HEK293T (cell line): ENCODE results near the gene WIPF1.

Experiments
- CTCF ChIA-PET: fragments of 350-600 bp; formaldehyde crosslinking; extraction: SDS; loops from one replicate; lab custom pipeline; 2021; ENCODE audit warnings: antibody characterized with exemption, inconsistent platforms; lab: Yijun Ruan, JAX
- POLR2A ChIA-PET: fragments of 350-600 bp; formaldehyde crosslinking; extraction: SDS; loops from one replicate; lab custom pipeline; 2020; ENCODE audit warnings: antibody characterized with exemption, inconsistent platforms; lab: Yijun Ruan, JAX
- DNase-seq: peaks from one replicate; pipeline ENCODE4 v3.0.0; 2012; ENCODE audit warnings: mixed read lengths; ENCODE audit errors: extremely low spot score
- ARNT ChIP-seq: fragments of 450-650 bp; IDR thresholded peaks from 2 replicates; pipeline ENCODE4 v1.6.1; 2017; ENCODE audit warnings: mild to moderate bottlenecking
- BHLHE40 ChIP-seq: fragments of 450-650 bp; IDR thresholded peaks from 2 replicates; pipeline ENCODE4 v1.6.1; 2016; ENCODE audit warnings: mild to moderate bottlenecking, moderate library complexity, borderline replicate concordance
- CTBP1 ChIP-seq: fragments of 450-650 bp; IDR thresholded peaks from 2 replicates; pipeline ENCODE4 v1.6.1; 2016; ENCODE audit warnings: borderline replicate concordance
- ELF4 ChIP-seq: fragments of 450-650 bp; IDR thresholded peaks from 2 replicates; pipeline ENCODE4 v1.6.1; 2017; ENCODE audit warnings: antibody characterized with exemption
- FOXA1 ChIP-seq: fragments of 450-650 bp; IDR thresholded peaks from 2 replicates; pipeline ENCODE4 v1.6.1; 2016; ENCODE audit warnings: mild to moderate bottlenecking
- FOXK2 ChIP-seq: fragments of 450-650 bp; IDR thresholded peaks from 2 replicates; pipeline ENCODE4 v1.6.1; 2016; ENCODE audit warnings: mild to moderate bottlenecking
- FOXM1 ChIP-seq: fragments of 450-650 bp; IDR thresholded peaks from 2 replicates; pipeline ENCODE4 v1.6.1; 2017; ENCODE audit warnings: mild to moderate bottlenecking, borderline replicate concordance
- HDGF ChIP-seq: fragments of 450-650 bp; IDR thresholded peaks from 2 replicates; pipeline ENCODE4 v1.6.1; 2017; ENCODE audit warnings: antibody characterized with exemption, borderline replicate concordance
- L3MBTL2 ChIP-seq: fragments of 450-650 bp; conservative IDR thresholded peaks from 2 replicates; pipeline ENCODE4 v1.6.1; 2016; ENCODE audit warnings: mild to moderate bottlenecking
- LEF1 ChIP-seq: fragments of 450-650 bp; IDR thresholded peaks from 2 replicates; pipeline ENCODE4 v1.6.1; 2017; ENCODE audit warnings: mild to moderate bottlenecking, borderline replicate concordance
- NFRKB ChIP-seq: fragments of 450-650 bp; IDR thresholded peaks from 2 replicates; pipeline ENCODE4 v1.6.1; 2016; ENCODE audit warnings: mild to moderate bottlenecking, moderate library complexity
- SP1 ChIP-seq: fragments of 450-650 bp; IDR thresholded peaks from 2 replicates; pipeline ENCODE4 v1.6.1; 2017
- SUZ12 ChIP-seq: fragments of 450-650 bp; IDR thresholded peaks from 2 replicates; pipeline ENCODE4 v1.6.1; 2016; ENCODE audit warnings: mild to moderate bottlenecking
- TARDBP ChIP-seq: fragments of 450-650 bp; IDR thresholded peaks from 2 replicates; pipeline ENCODE4 v1.6.1; 2016
- ZNF384 ChIP-seq: fragments of 450-650 bp; IDR thresholded peaks from 2 replicates; pipeline ENCODE4 v1.6.1; 2016
- TF ChIP-seq, protein P1 (sequence below): fragments of 450-650 bp; IDR thresholded peaks from 2 replicates; pipeline ENCODE4 v1.6.1; 2016

Gene WIPF1

DNA sequence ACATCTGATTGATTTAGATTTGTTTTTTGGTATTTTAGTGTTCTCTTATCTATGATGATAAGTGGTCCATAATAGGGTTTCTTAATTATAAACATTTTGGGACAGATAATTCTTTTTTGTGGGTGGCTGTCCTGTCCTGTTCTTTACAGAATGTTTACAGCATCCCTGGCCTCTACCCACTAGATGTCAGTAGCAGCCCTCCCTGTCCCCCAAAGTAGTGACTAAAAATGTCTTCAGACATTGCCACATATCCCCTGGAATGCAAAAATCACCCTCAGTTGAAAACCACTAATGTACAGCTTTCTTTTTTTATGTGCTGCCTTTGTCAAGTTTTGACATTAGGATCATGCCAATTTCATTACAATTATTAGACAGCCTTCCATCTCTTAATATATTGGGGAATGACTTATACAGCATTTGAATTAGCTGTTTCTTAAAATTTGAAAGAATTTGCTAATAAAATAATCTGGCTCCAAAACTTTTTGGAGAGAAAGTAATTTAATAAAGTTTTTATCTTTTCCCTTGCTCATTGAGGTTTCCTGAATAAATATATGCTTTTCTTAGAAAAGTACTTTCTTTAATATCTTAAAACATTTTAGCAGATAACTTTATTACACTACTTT lies 19.5 kb downstream of the WIPF1 start:
- DNase-seq: no peak
- POLR2A ChIA-PET: no interaction called here
- TF ChIP-seq ARNT (no peak), FOXM1 (no peak), CTBP1 (no peak), SP1 (no peak), HDGF (no peak)
- TF ChIP-seq, protein P1, sequence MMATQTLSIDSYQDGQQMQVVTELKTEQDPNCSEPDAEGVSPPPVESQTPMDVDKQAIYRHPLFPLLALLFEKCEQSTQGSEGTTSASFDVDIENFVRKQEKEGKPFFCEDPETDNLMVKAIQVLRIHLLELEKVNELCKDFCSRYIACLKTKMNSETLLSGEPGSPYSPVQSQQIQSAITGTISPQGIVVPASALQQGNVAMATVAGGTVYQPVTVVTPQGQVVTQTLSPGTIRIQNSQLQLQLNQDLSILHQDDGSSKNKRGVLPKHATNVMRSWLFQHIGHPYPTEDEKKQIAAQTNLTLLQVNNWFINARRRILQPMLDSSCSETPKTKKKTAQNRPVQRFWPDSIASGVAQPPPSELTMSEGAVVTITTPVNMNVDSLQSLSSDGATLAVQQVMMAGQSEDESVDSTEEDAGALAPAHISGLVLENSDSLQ: no peak
- CTCF ChIA-PET: no interaction called here

DNA sequence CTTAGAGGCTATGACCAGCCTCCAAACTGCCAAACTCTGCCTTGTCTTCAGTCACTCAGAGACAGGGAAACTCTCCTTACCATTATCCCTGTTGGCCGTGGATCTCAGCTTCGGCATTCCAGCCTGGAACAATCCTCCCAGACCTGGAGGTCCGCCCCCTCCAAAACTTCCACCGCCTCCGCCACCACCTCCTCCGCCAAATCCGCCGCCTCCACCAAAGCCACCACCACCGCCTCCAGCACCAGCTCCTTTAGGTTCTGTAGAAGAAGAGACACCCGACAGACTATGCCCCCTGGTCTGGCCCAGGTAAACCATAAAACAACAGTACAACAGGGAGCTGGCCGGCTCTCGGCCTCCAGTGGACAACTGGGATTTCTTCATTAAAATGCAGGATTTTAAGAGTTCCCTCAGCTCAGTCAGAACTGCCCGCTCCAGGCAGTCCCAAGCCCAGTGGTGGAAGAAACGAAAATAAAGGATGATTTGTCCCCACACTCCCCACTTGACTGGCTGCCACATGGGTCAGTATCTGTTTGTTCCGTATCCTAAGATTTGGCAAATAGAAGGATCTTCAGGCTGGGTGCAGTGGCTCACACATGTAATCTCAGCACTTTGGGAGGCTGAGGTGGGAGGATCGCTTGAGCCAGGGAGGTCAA lies 22.4 kb downstream of the WIPF1 start:
- CTCF ChIA-PET: interaction anchor here (1.0 kb wide), 1 partner anchor 28 kb away, joined by 3 read pairs; no protein-coding TSS in a partner anchor
- POLR2A ChIA-PET: no interaction called here
- DNase-seq: no peak
- TF ChIP-seq FOXK2 (no peak), L3MBTL2 (no peak), SP1 (no peak), NFRKB (no peak), ELF4 (no peak), ARNT (no peak), FOXM1 (no peak), CTBP1 (no peak), HDGF (no peak), ZNF384 (no peak), BHLHE40 (no peak)
- TF ChIP-seq, protein P1: no peak

DNA sequence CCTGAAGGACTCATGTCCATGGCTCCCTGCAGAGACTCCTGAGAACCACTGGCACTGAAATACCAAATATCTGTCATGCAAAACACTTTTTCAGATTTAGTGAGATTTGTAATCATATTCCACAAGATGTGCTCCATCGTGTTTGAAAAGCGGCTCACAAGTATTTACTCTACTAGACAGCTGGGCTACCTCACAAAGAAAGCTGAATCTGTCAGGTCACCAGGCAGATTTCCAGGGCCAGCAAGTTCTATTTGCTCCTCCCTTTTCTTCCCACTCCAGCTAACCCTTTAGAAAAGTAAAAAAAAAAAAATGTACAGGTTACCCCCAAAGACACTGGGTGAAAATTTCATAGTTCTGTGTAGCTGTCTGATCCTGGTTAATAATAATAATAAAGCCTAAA lies 22.9 kb downstream of the WIPF1 start:
- CTCF ChIA-PET: interaction anchor here (1.0 kb wide), 1 partner anchor 28 kb away, joined by 3 read pairs; no protein-coding TSS in a partner anchor
- no peak for DNase-seq

DNA sequence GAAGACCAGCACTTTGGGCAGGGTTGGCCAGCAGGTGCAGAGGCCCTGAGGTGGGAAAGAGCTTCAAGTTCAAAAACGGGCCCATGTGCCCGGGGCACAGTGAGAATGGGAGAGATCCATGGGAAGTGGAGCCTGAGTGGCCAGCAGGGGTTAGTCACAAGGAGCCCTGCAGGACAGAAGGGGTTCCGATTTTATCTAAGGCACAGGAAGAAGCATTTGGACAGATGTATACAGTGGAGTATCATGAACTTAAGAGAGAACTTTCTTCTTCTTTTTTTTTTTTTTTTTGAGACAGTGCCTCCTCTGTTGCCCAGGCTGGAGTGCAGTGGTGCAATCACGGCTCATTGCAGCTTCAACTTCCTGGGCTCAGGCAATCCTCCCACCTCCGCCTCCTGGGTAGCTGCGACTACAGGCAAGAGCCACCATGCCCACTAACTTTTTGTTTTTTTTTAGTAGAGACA lies 24.0 kb downstream of the WIPF1 start:
- ChIA-PET POLR2A (no interaction called here), CTCF (no interaction called here)
- TF ChIP-seq FOXA1 (no peak), SP1 (no peak), BHLHE40 (no peak), FOXK2 (no peak), LEF1 (no peak), TARDBP (no peak), CTBP1 (no peak), FOXM1 (no peak)
- TF ChIP-seq, protein P1: no peak
- no peak for DNase-seq

More for the DNA sequence above, 22.9 kb downstream of the WIPF1 start:
- no peak for TF ChIP-seq HDGF
- no peak for TF ChIP-seq ZNF384
- no peak for TF ChIP-seq L3MBTL2
- TF ChIP-seq SUZ12: no peak
- no peak for TF ChIP-seq TARDBP
- TF ChIP-seq, protein P1: no peak
- POLR2A ChIA-PET: no interaction called here

DNA sequence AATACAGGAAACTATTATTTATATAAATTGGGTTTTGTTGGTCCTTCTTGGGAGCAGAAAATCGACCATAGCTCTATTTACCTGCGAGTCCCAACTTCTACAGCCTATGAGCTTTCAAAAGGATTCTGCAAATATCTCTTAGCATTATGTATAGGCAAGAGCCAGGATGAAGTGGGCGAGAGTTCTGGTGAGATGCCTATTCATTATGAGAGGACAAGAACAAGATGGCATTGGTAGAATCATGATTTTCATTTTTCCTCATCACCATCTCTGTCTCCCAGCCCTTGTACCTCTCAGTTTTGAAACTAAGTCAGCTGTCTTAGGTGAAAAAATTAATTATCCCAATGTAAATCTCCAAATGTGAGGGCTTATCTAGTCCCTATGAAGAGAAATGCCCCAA lies 25.0 kb downstream of the WIPF1 start:
- ChIA-PET CTCF (no interaction called here), POLR2A (no interaction called here)
- no peak for TF ChIP-seq LEF1
- no peak for TF ChIP-seq SP1
- TF ChIP-seq BHLHE40: no peak
- TF ChIP-seq NFRKB: no peak
- TF ChIP-seq TARDBP: no peak
- TF ChIP-seq SUZ12: no peak
- no peak for TF ChIP-seq FOXK2
- TF ChIP-seq CTBP1: no peak
- TF ChIP-seq, protein P1: no peak
- TF ChIP-seq L3MBTL2: no peak
- TF ChIP-seq FOXM1: no peak
- TF ChIP-seq FOXA1: no peak
- no peak for TF ChIP-seq ARNT
- TF ChIP-seq ELF4: no peak
- no peak for TF ChIP-seq ZNF384
- TF ChIP-seq HDGF: no peak
- no peak for DNase-seq
